Measurements from ENCODE around the gene PLCXD1.

DNA sequence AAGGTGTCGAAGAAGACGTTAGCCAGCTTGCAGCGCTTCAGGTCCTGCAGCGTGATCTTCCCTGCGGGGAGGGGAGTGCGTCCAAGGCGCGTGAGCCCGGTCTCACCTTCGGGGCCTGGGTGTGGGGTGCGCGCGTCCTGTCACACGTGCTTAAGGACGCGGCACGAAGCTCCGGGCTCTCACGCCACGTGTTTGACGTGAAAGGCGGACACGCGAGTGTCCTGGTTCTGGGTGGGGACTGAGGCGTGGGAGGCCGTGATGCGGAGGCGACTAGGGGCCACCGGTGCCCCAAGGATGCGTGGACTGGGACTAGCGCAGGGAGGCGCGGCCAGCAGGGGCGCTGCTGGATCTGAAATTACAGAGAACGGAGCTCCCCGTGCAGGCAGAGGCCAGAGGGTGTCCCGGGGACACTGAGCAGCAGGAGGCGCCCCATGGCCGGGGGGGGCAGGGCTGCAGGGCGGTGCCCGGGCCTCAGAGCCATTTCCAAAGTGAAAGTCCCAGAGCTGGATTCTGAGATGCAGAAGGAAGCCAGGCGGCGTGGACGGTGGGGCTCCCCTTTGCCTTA, 57.7 kb downstream of the PLCXD1 start:
- no peak for TF ChIP-seq CTCF (IDR thresholded peaks at IDR 0.05)
- no peak for TF ChIP-seq POLR2A (IDR thresholded peaks at IDR 0.05)
